GM19351 (cell line): Measurements from ENCODE around the gene BPGM.
"Not testable (repeated sequence)": the region's sequence is repeated elsewhere in the genome, so short reads cannot be mapped to it uniquely, and the experiment has no call there.

Experiments
- ATAC-seq: cut with Tn5 transposase; IDR thresholded peaks from one replicate; pipeline ENCODE4 v1.9.1; 2021; ENCODE audit warnings: mild to moderate bottlenecking, moderate library complexity; ENCODE audit not compliant: unreplicated experiment

BPGM gene

DNA sequence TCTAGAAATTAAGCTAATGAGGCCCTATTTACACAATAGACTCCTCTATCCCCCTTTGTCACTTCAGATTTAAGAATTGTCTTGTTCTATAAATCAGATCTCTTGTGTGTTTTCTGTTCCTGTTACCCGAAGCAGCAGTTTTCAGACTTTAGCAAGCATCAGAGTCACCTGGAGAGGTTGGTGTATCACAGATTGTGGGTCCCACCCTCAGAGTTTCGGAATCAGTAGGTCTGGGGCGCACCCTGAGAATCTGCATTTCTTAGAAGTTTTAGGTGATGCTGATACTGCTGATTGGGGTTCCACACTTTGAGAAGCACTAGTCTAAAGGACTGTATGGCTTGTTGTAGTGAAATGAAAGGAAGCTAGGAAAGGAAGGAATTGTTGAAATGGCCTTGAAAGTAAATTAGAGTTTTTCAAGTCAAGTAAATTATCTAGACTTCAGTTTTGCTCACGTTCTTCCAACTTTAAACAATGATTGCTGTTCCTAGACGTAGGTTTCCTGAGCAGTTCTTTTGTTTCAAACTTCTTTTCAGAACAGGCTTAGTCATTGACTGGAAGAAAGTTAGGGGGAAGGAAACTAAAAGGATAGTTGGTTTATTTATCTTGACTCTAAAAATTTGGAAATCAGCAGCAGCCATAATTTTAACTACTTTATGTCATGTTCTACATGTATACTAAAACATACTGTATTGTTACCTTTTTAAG lies 15.7 kb downstream of the BPGM start:
- ATAC-seq, result no peak

GRCh38 chr7:134662871-134663205 lies 16.2 kb downstream of the BPGM start:
- no peak for ATAC-seq

GRCh38 chr7:134665045-134665444 lies 18.4 kb downstream of the BPGM start:
- ATAC-seq, result not testable (repeated sequence)

- no peak for ATAC-seq
These were observed 21.2 kb downstream of the BPGM start for GRCh38 chr7:134667899-134668298.

DNA sequence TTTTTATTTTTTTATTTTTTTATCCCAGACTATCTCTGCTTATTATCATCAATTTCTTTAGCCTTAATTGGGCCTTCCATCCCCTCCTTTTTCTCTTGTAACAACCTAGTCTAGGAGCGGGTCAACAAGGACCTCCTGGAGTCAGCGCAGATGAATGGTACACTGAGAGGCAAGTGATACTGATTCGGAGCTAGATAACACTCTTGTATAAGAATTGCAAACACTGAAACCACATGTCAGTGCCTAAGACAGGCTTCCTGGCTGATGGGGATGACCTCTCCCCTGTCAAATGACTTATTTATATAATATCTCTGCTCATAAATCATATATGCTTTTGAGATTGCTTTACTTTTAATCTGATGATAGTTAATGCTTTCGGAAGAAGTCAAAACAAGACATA lies 22.7 kb downstream of the BPGM start:
- no peak for ATAC-seq

GRCh38 chr7:134669845-134670373 lies 23.3 kb downstream of the BPGM start:
- no peak for ATAC-seq

GRCh38 chr7:134671609-134672008 lies 25.0 kb downstream of the BPGM start:
- ATAC-seq, result no peak

- ATAC-seq, result no peak
These were observed 27.8 kb downstream of the BPGM start for GRCh38 chr7:134674424-134674823.

- ATAC-seq, result no peak
These were observed 30.1 kb downstream of the BPGM start for GRCh38 chr7:134676743-134677142.

DNA sequence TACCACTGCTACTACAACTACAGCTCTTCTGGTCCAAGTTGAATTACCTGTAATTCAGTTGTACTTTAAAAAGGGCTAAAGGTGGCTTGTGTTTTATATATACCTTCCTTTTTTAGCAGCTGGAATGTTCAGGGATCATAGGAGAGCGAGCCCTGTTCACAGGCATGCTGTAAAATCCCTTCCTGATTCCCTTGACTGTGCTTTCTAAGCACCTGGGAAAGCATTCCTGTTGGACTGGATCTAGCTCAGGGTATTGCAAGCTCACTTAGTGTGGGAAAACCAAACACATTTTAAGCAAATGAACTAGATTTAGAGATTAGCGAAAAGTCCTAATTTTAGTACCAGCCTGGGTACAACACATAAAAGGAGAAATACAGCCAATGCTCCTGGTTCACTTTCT lies 31.5 kb downstream of the BPGM start:
- ATAC-seq, result no peak

DNA sequence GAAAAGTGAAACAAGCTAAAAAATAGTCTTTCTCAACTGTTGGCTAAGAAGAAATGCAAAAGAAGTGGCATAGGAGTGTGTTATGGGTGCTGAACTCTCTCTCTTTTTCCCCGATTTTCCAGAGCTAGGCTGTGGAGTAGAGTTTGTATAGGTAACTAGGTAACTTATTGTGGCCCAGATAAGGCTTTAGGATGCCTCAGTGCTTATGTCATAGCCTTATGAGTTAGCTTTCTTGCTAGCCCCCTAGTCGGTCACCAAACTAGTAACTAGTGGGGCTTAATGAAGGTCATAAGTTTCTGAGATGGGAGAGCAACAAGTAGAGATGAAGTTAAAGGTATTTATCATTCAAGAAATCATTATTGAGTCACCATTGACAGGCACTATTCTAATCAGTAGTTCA lies 32.4 kb downstream of the BPGM start:
- no peak for ATAC-seq

- ATAC-seq, result no peak
These were observed 37.5 kb downstream of the BPGM start for GRCh38 chr7:134684165-134684564.

DNA sequence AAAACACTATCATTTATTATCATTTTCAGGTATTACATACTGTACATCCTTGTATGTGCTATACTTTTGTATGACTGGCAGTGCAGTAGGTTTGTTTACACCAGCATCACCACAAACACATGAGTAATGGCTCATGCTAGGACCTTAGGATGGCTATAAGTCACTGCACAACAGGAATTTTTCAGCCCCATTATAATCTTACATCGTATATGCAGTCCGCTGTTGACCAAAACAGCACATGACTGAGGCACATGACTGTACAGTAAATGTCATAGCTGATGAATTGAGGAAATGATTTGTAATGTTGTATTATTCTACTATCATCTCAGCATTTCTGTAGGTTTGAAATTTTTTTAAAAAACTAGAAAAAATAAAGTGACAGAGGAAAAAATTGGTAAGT lies 38.6 kb downstream of the BPGM start:
- no peak for ATAC-seq

- ATAC-seq, result no peak
These were observed 40.1 kb downstream of the BPGM start for GRCh38 chr7:134686786-134687185.

- ATAC-seq, result not testable (repeated sequence)
These were observed 42.9 kb downstream of the BPGM start for GRCh38 chr7:134689550-134689949.

GRCh38 chr7:134690016-134690415 lies 43.4 kb downstream of the BPGM start:
- ATAC-seq, result no peak

DNA sequence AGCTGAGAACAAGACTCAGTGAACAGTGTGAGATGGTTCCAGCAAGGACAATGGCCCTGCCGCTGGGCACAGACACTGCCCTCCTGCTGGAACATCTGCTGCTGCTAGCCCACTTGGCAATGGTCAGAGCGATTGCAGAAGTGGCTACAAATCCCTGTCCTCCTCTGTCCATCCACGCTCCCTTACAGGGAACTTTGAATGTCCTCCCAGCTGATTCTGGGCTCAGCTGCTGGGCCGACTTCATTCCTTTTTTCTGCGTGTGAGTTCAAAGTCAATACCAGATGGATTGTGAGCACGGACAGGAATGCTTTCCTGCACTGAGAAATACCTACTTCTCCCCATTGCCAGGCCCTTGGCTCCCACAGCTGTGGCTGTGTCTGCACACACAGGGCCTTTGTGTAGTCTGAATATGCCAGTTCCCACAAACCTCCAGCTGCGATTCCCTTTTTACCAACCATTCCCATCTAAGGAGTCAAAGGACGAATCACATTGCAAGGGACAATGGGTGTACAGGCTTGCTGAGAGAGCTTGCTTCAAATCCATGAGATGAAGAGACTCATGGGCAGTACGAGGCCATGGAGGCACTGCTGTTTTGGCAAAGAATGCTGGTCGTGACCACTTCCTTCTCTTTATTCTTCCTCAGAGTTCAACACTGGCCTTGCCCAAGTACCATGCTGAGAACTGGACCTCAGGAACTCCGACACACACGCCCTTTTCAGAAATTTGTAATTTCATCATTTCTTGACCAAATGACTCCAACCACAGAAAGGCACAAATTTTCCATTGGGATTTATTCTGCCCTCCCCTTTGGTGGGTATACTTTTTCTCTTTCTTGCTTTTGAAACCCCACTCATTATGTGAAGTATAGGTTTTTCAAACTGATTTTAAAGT lies 44.2 kb downstream of the BPGM start:
- ATAC-seq, result no peak

DNA sequence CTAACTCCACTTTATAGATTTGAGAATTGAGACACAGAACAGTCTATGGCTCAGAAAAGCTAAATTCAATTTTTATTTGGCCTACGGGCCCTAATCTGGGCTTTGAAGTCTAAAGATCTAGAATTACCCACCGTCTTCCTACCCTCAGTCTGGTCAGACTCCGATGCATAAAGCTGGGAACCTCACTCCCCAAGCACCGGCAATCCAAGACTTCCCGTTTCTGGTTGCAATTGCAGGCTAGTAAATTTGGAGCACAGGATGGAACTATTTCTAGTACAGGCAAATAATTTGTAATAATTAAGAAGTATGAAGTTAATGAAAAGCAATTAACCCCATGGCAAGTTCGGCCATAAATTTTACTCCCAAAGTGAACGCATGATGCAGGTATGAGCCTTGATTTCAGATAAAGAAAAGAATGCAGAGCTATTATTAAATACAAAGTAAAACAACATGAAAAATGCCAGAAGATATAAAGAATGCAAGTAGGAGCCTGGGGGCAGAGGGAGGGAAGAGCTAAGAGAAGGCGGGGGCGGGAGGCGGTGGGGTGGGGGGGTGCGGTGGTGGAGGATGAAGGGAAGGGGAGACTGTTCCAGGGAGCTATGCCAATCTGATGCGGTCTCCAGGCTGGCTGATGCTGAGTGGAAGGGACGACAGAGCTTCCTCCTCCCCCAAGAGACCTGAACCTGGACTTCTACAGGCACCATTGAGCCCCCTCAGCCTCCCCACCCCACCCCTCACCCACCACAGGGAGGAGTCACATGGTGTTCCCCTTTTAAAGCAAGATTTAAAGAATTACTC lies 45.1 kb downstream of the BPGM start:
- ATAC-seq, result no peak

- ATAC-seq, result no peak
These were observed 45.7 kb downstream of the BPGM start for GRCh38 chr7:134692344-134692705.

DNA sequence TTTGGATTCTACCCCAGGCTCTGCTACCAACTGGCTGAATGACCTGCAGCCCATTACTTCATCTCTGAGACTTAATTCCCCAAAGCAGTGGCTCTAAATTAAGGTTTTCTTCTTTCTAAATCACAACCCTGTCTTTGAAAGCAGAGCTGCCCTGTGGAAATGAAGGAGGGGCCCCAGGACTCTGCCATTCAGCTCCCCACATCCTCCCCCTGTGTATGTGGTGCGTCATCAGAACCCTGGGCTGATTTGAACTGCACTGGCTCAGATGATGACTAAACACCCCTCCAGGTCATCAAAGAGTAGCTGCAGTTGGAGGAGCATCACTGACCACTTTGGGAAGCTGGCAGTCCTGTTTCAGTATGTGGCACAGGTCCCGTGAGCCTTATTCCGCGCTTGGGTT lies 46.6 kb downstream of the BPGM start:
- no peak for ATAC-seq

GRCh38 chr7:134694299-134694698 lies 47.6 kb downstream of the BPGM start:
- ATAC-seq, result no peak
